GM23338 (cell line): ENCODE results near the gene MARK3.

Experiments used
- CREB1 ChIP-seq: fragments of 250-450 bp; sonication (Bioruptor Pico); IDR thresholded peaks from 2 replicates; pipeline ENCODE4 v1.5.0; 2020; ENCODE audit warnings: low read depth, mild to moderate bottlenecking, moderate library complexity
- ETS1 ChIP-seq: IDR thresholded peaks from 2 replicates; pipeline ENCODE4 v1.6.1; 2016; ENCODE audit warnings: antibody characterized with exemption
- EZH2 ChIP-seq: fragments of 200-600 bp; sonication (generic); IDR thresholded peaks from one replicate; pipeline ENCODE4 v1.8.0; 2017; ENCODE audit warnings: antibody characterized with exemption, mild to moderate bottlenecking, low read depth; ENCODE audit not compliant: unreplicated experiment
- EZH2phosphoT487 ChIP-seq: fragments of 200-600 bp; sonication (generic); IDR thresholded peaks from one replicate; pipeline ENCODE4 v1.8.1; 2018; ENCODE audit warnings: antibody characterized with exemption; ENCODE audit not compliant: unreplicated experiment
- JUNB ChIP-seq: IDR thresholded peaks from one replicate; pipeline ENCODE4 v1.6.1; 2016; ENCODE audit warnings: antibody characterized with exemption; ENCODE audit not compliant: unreplicated experiment
- NANOG ChIP-seq: IDR thresholded peaks from 2 replicates; pipeline ENCODE4 v1.6.1; 2016; ENCODE audit warnings: antibody characterized with exemption, borderline replicate concordance
- POLR2AphosphoS5 ChIP-seq: IDR thresholded peaks from 2 replicates; pipeline ENCODE4 v1.6.1; 2016; ENCODE audit warnings: antibody characterized with exemption, low read depth
- STAT1 ChIP-seq: IDR thresholded peaks from one replicate; pipeline ENCODE4 v1.6.1; 2016; ENCODE audit warnings: antibody characterized with exemption; ENCODE audit not compliant: unreplicated experiment
- ZNF114 ChIP-seq: fragments of 250-450 bp; sonication (Bioruptor Pico); IDR thresholded peaks from 2 replicates; pipeline ENCODE4 v1.5.0; 2020; ENCODE audit warnings: mild to moderate bottlenecking, moderate library complexity
- TF ChIP-seq, protein P1 (sequence below): IDR thresholded peaks from one replicate; pipeline ENCODE4 v1.6.1; 2018; ENCODE audit warnings: antibody characterized with exemption; ENCODE audit not compliant: unreplicated experiment
- TF ChIP-seq, protein P2 (sequence below), 2 experiments: fragments of 200-600 bp in 1 of 2; sonication (generic) in 1 of 2; conservative IDR thresholded peaks; 2 replicates each; pipeline versions ENCODE4 v1.5.1 to v1.6.1; 2016 to 2017; ENCODE audit warnings: antibody characterized with exemption in 2 of 2, low read depth in 2 of 2, mild to moderate bottlenecking in 2 of 2, moderate library complexity in 1 of 2

DNA sequence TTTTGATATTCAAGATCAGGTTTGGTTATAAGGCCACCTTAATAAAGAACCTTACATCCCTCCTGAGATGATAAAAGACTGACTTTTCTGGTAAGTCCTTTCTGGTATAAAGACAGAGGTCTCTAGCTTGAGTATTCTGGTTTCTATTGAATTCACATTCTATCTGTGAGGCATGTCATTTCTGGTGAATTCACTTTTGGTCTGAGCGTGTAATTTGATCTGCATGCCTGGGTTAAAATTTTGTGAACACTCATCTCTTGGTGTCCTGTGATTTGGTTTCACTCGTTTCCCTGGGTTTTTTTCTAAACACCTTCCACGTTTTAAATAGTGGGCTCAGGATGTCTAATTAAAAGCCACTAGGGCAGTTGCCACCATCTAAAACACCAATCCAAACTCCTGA is 38.9 kb upstream of the MARK3 start:
- TF ChIP-seq, protein P1, sequence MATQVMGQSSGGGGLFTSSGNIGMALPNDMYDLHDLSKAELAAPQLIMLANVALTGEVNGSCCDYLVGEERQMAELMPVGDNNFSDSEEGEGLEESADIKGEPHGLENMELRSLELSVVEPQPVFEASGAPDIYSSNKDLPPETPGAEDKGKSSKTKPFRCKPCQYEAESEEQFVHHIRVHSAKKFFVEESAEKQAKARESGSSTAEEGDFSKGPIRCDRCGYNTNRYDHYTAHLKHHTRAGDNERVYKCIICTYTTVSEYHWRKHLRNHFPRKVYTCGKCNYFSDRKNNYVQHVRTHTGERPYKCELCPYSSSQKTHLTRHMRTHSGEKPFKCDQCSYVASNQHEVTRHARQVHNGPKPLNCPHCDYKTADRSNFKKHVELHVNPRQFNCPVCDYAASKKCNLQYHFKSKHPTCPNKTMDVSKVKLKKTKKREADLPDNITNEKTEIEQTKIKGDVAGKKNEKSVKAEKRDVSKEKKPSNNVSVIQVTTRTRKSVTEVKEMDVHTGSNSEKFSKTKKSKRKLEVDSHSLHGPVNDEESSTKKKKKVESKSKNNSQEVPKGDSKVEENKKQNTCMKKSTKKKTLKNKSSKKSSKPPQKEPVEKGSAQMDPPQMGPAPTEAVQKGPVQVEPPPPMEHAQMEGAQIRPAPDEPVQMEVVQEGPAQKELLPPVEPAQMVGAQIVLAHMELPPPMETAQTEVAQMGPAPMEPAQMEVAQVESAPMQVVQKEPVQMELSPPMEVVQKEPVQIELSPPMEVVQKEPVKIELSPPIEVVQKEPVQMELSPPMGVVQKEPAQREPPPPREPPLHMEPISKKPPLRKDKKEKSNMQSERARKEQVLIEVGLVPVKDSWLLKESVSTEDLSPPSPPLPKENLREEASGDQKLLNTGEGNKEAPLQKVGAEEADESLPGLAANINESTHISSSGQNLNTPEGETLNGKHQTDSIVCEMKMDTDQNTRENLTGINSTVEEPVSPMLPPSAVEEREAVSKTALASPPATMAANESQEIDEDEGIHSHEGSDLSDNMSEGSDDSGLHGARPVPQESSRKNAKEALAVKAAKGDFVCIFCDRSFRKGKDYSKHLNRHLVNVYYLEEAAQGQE = no peak
- TF ChIP-seq, protein P2, sequence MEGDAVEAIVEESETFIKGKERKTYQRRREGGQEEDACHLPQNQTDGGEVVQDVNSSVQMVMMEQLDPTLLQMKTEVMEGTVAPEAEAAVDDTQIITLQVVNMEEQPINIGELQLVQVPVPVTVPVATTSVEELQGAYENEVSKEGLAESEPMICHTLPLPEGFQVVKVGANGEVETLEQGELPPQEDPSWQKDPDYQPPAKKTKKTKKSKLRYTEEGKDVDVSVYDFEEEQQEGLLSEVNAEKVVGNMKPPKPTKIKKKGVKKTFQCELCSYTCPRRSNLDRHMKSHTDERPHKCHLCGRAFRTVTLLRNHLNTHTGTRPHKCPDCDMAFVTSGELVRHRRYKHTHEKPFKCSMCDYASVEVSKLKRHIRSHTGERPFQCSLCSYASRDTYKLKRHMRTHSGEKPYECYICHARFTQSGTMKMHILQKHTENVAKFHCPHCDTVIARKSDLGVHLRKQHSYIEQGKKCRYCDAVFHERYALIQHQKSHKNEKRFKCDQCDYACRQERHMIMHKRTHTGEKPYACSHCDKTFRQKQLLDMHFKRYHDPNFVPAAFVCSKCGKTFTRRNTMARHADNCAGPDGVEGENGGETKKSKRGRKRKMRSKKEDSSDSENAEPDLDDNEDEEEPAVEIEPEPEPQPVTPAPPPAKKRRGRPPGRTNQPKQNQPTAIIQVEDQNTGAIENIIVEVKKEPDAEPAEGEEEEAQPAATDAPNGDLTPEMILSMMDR (conservative IDR thresholded peaks at IDR 0.05; ENCODE audit: low read depth in 2 of 2) = no peak
- TF ChIP-seq EZH2 (no peak), POLR2AphosphoS5 (no peak), ZNF114 (CRISPR knock-in tag) (no peak), JUNB (no peak), CREB1 (no peak), ETS1 (no peak), EZH2phosphoT487 (no peak), NANOG (no peak), STAT1 (no peak)
